Occipital lobe (tissue), 2 donors: ENCODE data around the gene KDM8. TPM values are rescaled to one million over a fixed set of nuclear protein-coding genes. Genes with fewer than 3 reads are reported as not detected.
A peak's percentile ranks its signal among the peaks of the same experiment; 100 is the strongest.

ENCODE experiments used
- DNase-seq: peaks from one replicate; lab custom pipeline; 2025; lab: John Stamatoyannopoulos, UW
- total RNA-seq: library from RNA; depleted of rRNA; stranded (reverse); fragments of >200 nt; gene quantifications from one replicate; pipeline ENCODE4 v1.2.3, GENCODE V29; 2014

KDM8 gene
- total RNA-seq, 1 donor from 2014 or later, result 1.9 TPM

DNA sequence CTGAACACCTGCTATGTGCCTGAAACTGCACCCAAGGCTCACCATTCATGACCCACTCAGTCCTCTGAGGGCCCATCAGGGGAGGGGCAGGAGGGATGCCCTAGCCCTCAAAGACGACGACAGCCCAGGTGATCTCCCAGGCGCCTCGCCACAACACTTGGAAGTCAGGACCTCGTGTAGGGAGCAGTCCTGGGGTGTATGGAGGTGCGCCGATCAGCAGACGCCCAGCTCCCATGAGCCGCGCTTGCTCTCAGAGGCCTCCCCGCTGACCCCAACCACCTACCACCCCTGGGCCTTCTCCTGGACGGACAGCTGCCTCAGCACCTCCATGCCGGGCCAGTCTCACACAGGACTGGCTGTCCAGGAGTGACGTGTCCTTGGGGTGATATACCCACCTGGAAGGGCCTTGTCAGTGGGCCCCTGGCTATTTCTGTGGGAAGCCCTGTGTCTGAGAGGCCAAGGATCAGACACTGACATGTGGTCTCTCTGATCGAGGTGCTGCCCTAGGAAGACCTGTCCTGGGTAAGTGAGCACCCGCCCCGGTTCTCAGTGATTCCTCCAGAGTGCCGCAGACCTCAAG lies 26.7 kb downstream of the KDM8 start:
- no peak for DNase-seq

DNA sequence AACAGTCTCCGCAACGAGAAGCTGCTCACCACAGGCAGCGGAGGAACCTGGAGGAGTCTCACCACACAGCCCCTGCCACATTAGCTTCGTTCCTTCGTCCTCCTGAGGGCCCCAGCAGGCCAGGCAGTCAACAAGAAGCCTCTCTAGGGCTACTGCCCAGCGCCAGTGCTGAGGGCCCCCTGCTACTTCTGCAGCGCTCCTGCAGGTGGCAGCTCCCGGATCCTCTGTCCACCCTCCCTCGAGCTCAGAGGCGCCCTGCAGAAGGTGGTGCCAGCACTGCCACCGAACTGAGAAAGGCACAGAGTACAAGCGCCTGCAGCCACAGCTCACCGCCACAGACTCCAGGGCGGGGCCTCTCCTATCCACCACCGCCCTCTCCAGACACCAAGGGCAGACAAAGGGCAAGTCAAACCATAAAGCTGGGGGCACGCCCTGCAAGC lies 27.3 kb downstream of the KDM8 start:
- DNase-seq, result no peak

DNA sequence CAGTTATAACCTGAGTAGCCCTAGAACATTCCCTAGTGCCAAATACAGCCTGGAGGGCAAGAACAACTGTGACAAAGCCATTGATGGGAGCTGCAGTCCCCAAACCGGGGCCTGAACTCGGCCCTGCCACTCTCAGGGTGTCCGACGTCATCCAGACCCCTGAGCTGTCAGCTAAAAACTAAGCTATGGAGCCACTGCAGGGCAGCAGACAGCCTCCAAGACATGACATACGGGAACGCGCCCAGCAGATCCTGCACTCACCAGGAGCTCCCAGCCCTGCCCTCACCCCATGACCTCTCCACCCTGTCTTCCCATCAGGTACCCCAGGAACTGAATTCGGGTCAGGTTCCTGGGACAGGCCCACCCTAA lies 28.4 kb downstream of the KDM8 start:
- no peak for DNase-seq

DNA sequence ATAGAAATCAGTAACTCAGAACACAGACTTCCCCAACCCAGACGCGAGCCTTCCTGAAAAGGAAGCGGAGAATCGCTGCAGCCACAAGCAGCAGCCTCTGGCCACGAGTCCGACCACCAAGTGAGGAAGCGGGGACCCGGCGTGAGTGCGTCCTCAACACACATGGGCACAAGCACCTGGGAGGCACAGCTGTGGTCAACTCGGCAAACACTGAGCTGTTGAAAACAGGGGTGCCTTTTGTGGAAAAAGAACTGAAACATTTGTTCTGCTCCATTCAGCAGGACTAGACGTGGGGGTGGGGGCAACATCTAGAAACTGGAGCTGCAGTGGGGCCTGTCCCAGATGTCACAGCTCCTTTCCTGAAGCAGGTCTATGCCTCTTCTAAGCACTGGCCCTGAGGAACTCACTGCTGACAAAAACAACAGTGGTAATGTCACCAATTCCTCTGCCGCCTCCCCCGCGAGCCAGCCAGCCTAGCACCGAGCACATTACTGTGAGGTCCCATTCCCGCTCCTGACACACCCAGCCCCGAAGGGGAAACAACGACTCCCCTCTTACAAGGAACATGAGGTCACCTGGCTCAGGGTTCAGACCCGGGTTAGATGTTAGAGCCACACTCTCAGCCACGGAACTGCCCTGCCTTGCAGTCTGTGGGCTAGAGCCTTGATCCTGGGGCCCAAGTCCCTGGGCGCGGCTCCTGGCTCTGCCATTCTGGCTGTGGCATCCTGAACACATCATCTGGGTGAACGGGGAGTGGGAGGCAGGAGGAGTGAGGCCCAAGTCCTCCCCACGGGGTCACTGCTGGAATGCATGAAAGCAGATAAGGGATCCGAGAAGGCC lies 29.0 kb downstream of the KDM8 start:
- DNase-seq, result no peak

DNA sequence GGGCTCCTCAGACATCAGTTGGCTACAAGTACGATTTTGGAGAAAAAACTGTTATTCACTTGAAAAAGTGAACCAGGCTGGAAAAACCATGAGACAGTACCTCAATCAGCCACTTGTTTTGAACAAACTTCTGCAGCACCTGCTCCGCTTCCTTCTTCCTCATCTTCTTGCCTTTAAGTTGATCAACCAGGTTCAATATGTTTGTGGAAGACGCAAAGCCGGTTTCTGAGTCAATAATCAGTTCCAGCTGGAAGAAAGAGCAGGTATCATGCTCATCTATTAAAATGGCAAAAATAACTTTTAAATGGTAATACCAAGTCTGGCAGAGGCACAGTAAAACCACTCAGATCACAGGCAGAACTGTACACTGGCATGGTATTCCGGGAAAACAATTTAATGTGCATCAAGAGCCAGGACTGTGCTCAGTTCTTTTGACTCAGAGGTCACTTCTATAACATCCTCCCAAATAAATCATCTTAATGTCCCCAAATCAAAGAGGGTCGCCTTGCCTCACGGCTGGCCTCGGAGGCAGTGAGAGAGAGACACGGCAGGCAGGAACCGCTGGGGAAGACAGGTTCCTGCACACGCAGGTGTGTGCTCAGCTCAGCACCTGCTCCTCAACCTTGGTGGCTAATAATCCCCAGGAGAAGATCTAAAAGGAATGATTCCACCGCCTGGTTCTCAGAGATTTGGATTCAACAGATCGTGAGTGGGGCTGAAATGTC lies 29.7 kb downstream of the KDM8 start:
- DNase-seq, result no peak

DNA sequence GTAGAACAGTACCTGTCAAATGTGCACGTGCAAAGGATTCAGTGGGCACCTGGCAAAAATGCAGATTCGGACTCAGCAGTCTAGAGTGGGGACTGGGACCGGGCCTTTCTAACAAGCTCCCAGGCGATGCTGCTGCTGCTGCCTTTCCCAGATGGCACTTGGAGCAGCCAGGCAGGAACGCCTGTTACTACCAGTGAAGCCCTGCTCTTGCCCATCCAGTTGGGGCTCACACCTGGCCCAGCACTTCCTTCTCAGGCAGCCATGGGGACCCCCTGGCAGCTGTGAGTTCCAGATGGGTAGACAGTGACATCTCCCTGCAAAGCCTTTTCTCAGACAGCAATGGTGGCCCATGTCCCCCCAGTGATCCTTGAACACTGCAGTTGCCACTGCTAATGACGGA lies 30.4 kb downstream of the KDM8 start:
- no peak for DNase-seq

DNA sequence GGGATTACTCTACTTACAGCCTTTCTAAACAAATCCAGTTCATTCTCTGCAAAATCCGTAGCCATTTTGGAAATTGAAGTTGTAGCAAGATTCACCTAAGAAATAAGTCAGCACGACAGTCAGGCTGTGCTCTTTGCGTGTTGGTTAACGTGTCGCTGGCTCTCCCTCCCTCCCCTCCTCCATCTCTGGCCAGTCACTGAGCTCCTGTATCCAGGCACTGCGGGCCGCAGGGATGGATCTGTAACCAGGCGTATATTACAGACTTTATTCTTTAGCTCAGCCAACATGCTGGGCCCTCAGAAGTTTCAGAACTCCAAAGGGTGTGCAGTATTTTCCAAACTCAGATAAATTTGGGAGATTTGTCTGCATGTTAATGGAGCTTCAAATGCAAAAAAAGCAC lies 30.8 kb downstream of the KDM8 start:
- no peak for DNase-seq

DNA sequence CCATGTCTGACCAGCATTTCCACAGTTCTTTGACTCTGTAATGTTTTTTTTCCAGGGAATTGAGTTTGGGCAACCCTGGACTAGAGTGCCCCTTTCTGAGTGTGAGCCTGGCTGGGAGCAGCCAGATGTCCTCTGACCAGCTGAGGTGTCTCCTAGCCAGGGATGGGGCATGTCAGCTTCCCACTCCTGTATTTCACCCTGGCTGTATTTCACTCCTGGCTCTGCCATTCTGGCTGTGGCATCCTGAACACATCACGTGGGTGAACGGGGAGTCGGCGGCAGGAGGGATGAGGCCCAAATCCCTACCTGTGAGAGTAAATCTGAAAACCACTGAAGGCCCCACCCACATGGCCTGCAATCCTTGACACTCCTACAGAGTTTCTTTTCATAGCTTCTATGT lies 31.3 kb downstream of the KDM8 start:
- DNase-seq, result no peak

DNA sequence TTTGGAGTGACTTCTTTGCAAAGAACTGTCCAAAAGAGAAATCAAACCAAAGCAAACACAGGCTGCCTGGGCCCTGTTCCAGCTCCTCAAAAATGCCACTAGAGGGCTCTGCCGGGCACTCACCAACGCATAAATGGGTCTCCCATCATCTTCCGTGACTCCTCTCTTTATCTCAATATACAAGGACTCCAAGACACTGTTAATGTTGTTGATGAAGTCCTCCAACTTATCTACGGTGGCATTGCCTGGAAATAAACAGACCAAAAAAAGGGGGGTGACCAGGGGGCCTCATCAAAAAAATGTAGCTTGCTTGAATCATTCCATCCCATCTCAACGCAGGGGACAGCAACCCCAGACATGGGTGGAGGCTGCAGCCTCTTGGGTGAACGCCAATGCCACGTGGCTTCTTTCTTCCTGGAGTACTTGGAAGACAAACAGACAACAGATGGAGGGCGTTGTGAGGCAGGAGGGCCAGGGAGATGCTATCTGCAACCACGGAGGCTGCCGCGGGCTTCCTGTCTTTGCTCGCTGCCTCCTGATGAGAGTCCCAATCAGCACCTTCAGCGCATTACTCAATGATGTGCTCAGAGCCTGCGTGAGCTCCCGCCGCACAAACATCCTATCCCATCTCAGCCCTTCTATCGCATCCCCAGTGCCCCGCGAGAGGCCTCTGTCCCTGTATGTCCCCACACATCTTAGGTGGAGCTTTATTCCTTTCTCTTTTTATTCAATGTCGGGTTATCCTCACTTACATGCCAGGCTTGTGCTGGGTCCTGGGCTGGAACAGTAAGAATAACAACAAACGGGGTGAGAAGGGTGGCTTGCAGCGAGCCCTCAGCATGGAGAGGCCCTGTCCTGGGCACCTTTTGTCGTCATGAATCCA lies 32.0 kb downstream of the KDM8 start:
- peak; percentile 44 for DNase-seq

DNA sequence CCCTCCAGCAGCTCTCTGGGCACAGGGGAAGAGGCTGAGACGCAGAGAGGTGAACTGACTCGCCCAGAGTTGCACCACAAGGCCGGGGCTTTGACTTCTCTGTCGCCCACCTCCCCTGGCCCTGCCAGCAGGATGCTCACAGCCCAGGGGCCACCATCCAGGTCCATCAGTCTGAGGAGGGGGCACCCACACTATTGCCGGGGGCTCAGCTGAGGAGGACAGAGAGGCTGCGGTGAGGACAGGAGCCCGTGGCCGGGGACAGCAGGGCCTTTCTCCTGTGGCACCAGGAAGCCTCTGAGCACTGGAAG lies 32.6 kb downstream of the KDM8 start:
- DNase-seq, result no peak

DNA sequence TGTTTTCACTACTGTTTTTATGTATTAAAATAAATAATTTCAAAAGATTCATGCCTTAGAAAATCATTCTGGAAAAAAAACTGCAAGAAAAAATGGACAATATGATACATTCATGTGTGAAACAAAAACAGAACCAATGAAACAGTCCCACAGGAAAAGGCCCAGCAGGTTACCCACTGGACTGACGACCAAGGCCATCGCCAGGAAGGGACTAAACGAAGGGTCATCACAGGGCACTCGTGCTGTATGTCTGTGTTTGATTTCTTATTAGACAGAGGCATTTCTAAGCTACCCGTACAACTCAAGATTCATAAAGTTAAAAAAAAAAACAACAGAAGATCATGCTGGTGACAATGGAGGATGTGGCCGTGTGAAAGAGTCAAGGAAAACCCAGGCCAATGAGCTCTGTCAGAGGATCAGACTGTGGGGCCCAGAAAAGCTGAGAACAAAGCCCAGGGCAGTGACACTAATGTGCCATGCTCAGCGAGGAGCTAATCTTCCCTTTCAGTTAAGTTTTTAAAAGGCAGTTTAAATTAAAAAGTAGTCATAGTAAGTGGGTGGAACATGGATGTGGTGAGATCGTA lies 33.4 kb downstream of the KDM8 start:
- no peak for DNase-seq

DNA sequence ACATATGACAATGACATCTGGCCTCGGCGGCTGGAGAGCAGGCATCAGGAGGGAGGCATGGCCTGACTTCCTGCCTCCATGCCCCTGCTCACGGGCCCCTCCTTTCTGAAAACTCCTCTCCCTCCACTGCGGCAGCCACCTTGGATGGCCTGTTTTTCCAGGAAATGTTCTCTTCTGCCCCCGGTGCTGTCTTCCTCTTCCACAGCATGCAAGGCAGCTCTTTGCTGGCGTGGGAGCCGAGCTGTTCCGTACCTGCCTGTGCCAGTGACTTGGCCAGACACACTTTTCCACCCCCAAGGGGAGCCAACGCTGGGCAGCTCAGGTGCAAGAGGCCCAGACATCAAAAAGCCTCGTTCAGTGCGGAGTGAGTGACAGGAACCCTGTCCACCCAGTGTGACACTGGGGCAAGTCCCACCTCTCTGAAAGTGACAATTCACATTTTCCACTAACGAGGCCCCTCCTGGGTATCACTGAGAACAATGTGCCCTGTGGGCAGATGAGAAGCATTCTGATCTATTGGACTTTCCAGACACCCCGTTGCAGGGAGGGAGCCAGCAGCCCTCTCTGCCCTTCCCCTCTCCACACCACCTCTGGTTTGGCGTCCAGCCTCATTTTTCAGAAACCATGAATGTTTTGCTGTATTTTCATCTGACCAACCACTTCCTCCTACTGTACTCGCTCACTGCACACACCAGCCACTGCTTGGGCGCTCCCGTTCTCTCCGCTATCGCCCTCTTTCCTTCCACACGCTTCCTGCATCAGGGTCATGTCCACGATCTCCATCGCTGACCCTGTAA lies 34.1 kb downstream of the KDM8 start:
- DNase-seq, result no peak

DNA sequence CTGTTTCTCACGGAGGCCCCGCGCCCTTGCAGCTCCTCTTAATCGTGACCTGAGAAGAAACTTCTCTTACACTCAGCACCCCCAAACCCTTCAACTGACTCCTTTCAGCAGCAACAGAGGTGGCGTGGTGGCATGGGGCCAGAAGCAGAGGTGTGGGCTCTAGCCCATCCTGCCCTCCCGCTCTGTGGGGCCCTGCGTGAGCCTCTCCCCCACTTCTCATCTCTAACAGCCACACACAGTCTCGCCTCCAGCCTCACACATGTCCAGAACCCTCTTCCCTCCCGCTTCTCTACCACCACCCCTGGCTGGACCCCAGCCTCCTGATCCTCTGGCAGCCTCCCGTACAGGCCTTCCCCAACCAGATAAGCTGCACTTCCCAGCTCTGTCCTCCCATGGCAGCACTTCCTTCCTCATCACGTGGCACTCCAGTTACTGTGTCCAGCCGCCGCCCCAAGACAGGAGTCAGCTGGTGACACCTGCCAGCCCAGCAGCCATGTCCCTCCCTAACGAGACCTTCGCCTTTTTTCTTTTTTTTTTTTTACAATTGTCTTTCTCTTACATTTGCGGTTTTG lies 34.8 kb downstream of the KDM8 start:
- DNase-seq, result no peak

DNA sequence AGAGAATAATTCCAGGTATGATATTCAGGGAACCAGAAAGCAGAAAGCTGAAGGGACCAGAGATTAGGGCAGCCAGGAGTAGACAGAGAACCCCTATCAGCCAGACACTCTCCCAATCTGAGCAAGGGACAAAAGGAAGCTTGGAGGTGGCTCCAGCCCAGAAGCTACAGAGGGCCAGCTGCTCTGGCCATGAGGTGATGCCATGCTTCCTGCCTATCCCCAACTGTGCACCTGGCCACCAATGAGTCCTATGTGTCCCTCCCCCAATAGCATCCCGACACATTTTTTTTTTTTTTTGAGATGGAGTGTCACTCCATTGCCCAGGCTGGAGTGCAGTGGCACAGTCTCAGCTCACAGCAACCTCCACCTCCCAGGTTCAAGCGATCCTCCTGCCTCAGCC lies 35.3 kb downstream of the KDM8 start:
- no peak for DNase-seq

DNA sequence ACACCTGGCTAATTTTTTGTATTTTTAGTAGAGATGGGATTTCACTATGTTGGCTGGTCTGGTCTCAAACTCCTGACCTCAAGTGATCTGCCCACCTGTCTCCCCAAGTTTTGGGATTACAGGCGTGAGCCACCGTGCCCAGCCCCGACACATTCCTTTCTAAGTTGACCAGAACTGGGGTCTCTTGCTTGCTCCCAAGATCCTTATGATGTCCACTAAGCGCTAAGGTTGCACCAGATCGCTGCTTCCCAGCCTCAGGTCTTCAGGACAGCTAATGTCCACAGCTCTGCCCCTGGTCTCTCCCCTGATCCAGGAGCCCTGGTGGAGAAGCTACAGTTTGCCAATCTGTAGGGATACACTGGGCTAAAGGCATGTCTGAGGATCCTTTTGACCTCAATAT lies 35.7 kb downstream of the KDM8 start:
- no peak for DNase-seq

DNA sequence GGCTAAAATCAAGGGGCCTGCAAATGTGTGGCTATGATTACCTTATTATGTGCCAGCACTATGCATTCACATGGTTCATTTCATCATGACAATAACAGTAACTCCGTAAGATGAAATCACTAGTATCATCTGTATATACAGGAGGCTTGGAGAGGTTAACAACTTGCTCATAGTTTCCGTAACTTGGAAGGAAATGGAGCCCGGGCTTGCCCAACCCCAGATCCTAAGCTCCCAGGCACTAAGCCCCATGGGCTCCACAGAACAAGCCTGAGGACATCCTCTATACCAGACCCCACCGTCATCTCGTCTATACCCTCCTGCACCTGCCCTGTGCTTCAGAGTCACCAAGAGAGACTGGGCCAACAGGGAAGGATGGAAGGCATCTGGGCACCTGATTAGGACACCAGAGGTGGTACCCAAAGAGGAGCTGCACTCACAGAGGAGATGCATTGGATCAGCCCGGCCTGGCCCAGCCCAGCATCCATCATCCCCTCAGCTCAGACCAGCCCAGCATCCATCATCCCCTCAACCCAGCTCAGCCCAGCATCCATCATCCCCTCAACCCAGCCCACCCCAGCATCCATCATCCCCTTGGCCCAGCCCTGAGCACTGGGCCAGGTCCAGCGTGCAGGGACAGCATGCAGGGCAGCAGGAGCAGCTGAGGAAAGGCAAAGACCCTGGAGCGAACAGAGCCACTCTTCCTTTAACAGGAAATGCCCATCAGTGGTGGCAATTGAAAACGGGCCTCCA lies 36.8 kb downstream of the KDM8 start:
- DNase-seq, result no peak

DNA sequence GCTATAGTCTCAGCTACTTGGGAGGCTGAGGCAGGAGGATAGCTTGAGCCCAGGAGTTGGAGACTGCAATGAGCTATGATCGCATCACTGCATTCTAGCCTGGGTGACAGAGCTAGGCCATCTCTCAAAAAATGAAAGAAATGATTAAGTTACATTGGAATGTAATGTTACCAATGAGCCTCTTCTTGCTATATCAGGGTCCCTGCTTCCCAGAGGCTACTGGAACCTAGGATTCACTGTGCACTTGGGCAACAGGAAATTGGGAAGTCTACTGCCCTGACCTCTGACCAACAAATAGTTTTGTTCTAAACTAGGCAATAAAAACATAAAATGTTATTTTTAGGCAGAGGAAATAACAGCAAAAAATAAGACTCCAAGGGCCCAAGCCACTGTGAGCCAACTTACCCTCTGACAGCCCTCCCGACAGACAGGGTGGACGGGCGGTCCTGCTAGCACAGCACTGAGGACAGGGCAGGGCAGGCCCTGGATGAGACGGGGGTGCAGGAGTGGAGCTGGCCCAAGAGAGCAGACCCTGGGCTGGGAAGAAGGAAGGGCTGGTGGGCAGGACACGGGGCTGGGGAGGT lies 37.7 kb downstream of the KDM8 start:
- DNase-seq, result no peak

DNA sequence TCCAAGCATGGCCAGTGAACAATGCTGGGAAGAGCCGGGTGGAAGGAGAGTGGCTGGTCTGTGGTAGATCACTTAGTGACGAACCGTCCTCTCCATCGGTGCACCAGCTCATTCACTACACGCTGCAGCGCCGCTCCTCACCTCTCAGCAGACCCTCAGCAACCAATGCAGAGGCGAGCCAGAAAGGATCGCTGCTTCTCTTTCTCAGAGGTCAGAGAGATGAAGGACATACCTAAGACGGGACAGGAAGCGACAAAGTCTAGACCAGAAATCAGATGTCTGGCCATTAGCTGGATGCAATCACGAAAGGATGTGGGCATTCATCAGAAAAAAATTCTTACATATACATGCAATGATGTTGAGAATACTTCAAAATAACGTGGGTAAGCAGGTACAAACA lies 38.3 kb downstream of the KDM8 start:
- DNase-seq, result no peak

DNA sequence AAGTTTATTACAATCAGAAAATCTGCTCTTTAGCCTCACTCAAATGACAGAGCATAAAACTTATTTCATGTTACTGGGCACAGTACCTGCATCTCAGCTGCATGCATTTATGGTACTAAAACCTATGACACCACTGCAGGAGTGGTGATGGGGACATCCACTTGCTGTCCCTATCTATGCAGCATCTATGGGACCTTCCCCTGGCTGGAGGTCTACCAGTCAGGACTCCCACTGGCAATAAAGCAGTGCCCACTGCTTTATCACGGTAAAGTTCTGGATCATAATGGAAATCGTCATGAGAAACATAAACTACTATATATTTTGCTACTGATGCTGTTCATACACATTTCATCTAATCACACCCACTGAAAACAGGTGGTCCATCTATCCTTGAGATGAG lies 39.1 kb downstream of the KDM8 start:
- no peak for DNase-seq
